GM21528 (cell line): Measurements from ENCODE around the gene ALG12.

Experiments
- ATAC-seq: cut with Tn5 transposase; IDR thresholded peaks from one replicate; pipeline ENCODE4 v1.9.1; 2021; ENCODE audit warnings: mild to moderate bottlenecking, moderate library complexity; ENCODE audit not compliant: unreplicated experiment, low FRiP score

Gene ALG12

DNA sequence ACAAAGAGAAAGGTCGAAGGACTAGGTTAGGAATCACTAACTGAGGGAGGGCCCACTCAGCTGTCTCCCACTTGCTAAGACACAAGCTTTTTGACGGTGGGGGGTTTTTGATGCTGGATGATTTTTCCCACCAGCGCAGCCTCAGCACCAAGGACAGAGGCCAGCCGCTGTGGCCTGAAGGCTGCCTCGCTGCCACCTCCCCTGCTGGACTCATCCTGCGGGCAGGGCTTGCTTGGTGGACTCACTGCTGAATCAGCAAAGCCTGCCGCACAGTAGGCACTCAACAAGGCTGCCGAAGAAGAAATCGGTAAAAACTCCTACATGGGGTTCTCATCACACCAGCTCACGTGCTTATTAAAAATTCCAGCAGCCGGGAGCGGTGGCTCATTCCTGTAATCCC is 2.6 kb downstream of the ALG12 start:
- no peak for ATAC-seq

DNA sequence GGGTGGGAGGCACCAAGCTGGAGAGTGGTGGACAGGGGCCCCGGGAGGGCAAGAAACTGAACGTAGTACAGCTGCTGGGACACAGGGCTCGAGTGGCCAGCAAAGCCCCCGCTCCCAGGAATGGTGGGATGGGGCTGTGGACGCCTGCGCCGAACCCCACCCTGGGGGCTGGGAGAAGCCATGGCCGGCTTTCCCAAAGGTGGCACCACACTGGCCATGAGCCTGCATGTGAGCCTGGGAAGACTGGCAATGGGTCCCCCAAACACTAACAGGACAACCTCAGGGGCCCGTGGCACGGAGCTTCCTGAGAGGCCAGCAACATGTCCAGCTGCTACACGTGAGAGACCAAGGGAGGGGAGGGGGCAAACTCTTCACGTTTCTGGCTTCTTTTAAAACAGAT is 4.0 kb downstream of the ALG12 start:
- ATAC-seq, result no peak

DNA sequence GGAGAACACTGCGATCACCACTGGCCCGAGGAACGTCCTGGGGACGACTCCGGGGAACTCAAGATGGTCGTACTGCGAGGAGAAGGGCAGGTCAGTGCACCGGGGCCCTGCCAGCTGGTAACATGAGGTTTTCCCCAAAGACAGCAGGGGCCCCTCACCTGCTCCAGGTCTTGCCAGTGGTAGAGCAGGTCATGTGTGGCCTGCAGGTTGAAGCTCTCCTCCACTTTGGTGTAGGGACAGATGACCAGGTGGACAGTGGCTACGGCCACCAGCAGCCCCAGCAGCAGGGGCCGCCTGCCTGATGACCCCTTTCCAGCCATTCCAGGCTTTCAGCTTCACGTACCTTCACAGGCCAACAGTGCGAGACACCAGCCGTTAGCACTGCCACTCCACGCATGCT is 4.8 kb downstream of the ALG12 start:
- ATAC-seq, result no peak

DNA sequence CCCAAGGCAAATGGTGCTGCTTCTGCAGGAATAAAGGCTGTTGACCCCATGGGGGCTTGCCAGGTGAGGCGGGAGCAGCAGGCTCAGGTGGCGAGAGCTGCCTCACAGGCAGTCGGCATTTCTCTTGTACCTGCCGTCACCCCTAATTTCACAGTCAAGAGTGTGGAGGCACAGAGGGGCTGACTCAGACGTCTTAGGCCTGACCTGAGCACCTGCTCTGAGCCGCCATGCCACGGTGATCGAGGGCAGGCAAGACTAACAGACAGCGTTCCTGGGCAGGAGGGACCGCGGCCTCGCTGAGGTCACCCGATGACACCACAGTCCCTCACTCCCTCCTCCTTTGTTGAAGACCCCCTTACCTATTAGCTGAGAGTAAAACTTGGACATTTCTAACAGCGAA is 5.2 kb downstream of the ALG12 start:
- no peak for ATAC-seq

DNA sequence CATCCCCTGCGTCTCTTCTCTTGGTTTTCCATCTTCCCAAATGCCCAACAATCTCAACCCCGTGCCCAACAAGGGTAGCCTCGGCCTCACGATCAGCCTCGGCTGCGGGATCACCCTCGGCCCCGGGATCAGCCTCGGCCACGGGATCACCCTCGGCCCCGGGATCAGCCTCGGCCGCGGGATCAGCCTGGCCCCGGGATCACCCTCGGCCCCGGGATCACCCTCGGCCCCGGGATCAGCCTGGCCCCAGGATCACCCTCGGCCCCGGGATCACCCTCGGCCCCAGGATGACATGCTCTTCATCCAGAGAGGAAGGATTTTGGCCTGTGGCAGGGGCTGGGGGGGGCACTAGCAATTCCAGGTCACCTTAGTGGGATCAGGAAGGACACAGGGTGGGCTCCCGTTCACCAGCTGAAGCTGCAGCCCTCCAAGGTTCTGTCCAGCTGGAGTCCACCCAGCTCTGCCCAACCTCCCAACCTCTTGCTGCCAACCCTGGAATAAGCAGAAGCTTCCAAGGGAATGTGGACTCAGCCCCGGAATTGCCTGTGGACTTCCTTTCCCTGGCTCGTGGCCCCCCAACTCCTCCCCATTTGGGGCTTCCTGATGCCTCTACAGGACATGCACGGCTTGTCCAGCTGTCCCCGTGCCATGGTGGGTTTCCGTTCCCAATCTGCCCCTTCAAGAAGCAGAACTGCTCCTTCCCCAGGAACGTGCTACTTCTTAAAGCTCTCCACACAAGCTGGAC is 6.2 kb downstream of the ALG12 start:
- ATAC-seq, result no peak

DNA sequence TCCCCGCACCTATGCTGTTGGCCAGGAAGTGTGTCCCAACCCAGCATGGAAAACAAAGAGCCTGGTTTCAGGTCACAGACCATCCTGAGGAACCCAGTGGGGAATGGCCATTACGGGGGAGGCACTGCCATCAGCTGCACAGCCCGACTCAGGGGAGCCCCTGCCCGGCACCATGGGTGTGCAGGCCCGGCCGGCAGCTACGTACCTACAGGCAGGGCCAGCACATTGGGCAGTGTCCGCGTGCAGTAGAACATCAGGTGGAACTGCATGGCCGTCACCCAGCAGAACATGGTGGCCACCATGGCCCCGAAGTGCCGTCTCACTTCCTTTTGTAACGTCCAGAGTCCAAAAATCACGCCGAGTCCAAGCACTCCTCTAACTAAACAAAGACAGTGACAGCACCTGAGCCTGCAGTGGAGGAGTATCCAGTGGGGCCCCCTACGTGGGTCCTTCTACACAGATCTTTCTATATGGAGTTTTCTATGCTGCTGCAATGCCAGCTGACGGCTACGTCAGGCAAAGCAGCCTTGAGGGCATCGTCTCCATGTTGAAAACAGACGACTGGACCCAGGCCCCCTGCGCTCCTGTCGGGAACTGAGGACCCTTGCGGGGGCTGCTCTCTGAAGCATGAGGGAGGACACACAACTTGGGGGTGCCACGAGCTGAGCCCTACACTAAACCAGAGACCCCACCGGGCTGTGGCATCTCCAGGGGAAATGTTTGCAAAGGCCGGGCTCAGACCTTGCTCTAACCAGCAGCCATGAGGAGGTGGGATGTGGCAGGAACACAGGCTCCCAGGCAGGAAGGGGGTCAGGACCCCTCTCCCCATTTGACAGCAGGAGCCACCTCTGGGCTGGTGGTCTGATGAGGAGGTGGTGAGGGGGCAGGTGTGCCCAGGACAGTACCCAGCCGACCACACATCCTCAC is 7.7 kb downstream of the ALG12 start:
- no peak for ATAC-seq

GRCh38 chr22:49909476-49910205 is 8.6 kb downstream of the ALG12 start:
- ATAC-seq, result no peak

GRCh38 chr22:49907807-49908206 is 10.4 kb downstream of the ALG12 start:
- no peak for ATAC-seq

- ATAC-seq, result no peak
Observed at GRCh38 chr22:49906799-49907290, 11.4 kb downstream of the ALG12 start.

DNA sequence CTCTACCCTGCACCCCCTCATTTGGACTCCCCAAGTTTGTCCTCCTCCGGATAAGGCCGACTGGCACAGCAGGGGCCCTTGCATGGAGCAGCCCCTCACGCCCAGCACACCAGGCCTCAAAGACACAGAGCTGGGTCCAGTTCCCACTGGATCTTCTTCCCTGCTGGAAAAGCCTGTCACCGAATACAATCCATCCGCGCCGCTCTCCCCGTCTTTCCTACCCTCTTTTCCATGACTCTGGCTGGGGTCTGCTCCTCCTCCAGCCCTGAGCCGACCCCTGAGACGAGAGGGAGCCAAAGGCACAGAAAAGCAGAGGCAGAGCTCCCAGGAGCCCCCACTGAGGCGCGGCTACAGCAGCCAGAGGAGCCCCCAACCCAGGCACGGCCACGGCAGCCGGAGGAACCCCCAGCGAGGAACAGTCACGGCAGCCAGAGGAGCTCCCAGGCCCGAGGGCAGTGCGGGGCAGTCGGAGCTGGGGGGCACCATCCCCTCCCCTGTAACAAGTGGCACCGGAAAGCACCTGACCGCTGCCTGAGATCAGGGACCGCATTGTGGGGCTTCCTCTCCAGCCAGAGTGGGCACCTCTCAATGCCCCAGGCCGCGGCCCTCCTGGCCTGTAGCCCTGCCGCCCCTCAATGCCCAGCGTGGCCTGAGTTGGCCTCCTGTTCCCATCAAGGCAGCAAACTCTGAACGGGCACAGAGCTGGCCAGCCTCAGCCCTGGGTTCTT is 12.0 kb downstream of the ALG12 start:
- no peak for ATAC-seq

- no peak for ATAC-seq
Observed at GRCh38 chr22:49905465-49905864, 12.8 kb downstream of the ALG12 start.

DNA sequence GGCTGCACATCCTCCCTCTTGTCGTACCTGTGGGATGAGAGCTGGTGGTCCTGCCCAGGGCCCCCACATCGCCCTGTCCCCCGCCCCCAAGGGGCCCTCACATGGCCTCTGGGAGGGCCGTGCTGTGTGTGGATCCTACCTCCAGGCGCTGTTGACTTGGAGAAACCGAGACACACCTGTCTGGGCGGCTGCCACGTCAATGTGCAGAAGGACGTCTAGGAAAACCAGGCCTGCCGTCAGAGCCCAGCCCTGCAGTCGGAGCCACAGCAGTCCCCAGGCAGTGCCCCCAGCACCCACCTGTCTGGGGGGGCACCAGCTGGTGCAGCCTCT is 14.2 kb downstream of the ALG12 start:
- ATAC-seq, result no peak

GRCh38 chr22:49903322-49904039 is 14.8 kb downstream of the ALG12 start:
- ATAC-seq, result no peak

DNA sequence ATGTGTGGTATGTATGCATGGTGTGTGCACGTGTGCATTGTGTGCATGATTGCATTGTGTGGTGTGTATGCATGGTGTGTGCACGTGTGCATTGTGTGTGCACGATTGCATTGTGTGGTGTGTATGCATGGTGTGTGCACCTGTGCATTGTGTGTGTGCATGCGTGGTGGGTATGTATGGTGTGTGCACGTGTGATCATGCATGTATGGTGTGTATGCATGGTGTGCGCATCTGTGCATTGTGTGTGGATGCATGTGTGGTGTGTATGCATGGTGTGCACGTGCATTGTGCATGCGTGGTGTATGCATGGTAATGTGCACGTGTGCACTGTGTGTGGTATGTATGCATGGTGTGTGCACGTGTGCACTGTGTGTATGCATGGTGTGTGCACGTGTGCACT is 16.8 kb downstream of the ALG12 start:
- ATAC-seq, result no peak

GRCh38 chr22:49900441-49901230 is 17.6 kb downstream of the ALG12 start:
- no peak for ATAC-seq

- ATAC-seq, result no peak
Observed at GRCh38 chr22:49899530-49899929, 18.7 kb downstream of the ALG12 start.

- no peak for ATAC-seq
Observed at GRCh38 chr22:49897015-49897684, 21.1 kb downstream of the ALG12 start.

GRCh38 chr22:49896201-49896600 is 22.0 kb downstream of the ALG12 start:
- ATAC-seq, result no peak
